GM23338 (cell line): ENCODE data around the gene SNUPN. TPM values are rescaled to one million over a fixed set of nuclear protein-coding genes. Genes with fewer than 3 reads are reported as not detected.

Source experiments
- ATAC-seq: fragments of 200-7000 bp; cut with Tn5 transposase; 3 replicates; pipeline ENCODE4 v1.9.1; 2020
- DNase-seq: peaks from one replicate; pipeline ENCODE4 v3.0.0-alpha.2; 2015; ENCODE audit warnings: low spot score
- H2AFZ ChIP-seq: fragments of 200-600 bp; sonication (generic); 2 replicates; pipeline ENCODE4 v1.8.0; 2016; ENCODE audit warnings: antibody characterized with exemption, mild to moderate bottlenecking, moderate library complexity
- H3F3A ChIP-seq: fragments of 200-600 bp; sonication (generic); replicated peaks from 2 replicates; pipeline ENCODE4 v1.8.0; 2017; ENCODE audit warnings: antibody characterized with exemption, mixed run types, low read depth
- H3K27ac ChIP-seq: fragments of 200-600 bp; sonication (generic); 2 replicates; pipeline ENCODE4 v1.6.1; 2016; ENCODE audit warnings: low read depth
- H3K27me3 ChIP-seq: fragments of 200-600 bp; sonication (generic); 2 replicates; pipeline ENCODE4 v1.8.0; 2016; ENCODE audit warnings: mild to moderate bottlenecking, mixed run types, moderate library complexity; ENCODE audit not compliant: insufficient read depth
- H3K36me3 ChIP-seq: fragments of 200-600 bp; sonication (generic); 2 replicates; pipeline ENCODE4 v1.8.0; 2016; ENCODE audit warnings: mild to moderate bottlenecking; ENCODE audit not compliant: insufficient read depth
- H3K4me1 ChIP-seq: fragments of 200-600 bp; sonication (generic); 2 replicates; pipeline ENCODE4 v1.8.0; 2016; ENCODE audit warnings: mild to moderate bottlenecking, moderate library complexity; ENCODE audit not compliant: insufficient read depth
- H3K4me2 ChIP-seq: fragments of 200-600 bp; sonication (generic); 2 replicates; pipeline ENCODE4 v1.7.1; 2017; ENCODE audit warnings: mixed run types
- H3K4me3 ChIP-seq: fragments of 200-600 bp; sonication (generic); 2 replicates; pipeline ENCODE4 v1.6.1; 2016; ENCODE audit warnings: mixed run types
- H3K79me2 ChIP-seq: fragments of 200-600 bp; sonication (generic); replicated peaks from 2 replicates; pipeline ENCODE4 v1.8.0; 2017; ENCODE audit warnings: mild to moderate bottlenecking; ENCODE audit not compliant: insufficient read depth
- H3K9me2 ChIP-seq: fragments of 200-600 bp; sonication (generic); 2 replicates; pipeline ENCODE4 v1.8.0; 2017; ENCODE audit not compliant: insufficient read depth
- H4K20me1 ChIP-seq: fragments of 200-600 bp; sonication (generic); replicated peaks from 2 replicates; pipeline ENCODE4 v1.8.0; 2017; ENCODE audit warnings: mild to moderate bottlenecking; ENCODE audit not compliant: insufficient read depth
- H3K27ac Mint-ChIP-seq: 2 replicates; pipeline ENCODE4 v1.8.0; 2020; ENCODE audit warnings: inconsistent platforms, mild to moderate bottlenecking, moderate library complexity, mixed read lengths
- H3K27me3 Mint-ChIP-seq: 3 replicates; pipeline ENCODE4 v1.8.0; 2022; ENCODE audit warnings: low read depth, mild to moderate bottlenecking, moderate library complexity, mixed read lengths, inconsistent platforms; ENCODE audit not compliant: insufficient read depth, poor library complexity
- H3K36me3 Mint-ChIP-seq: 3 replicates; pipeline ENCODE4 v1.8.0; 2021; ENCODE audit warnings: low read depth, mild to moderate bottlenecking, inconsistent platforms, moderate library complexity, mixed read lengths
- H3K4me1 Mint-ChIP-seq: 3 replicates; pipeline ENCODE4 v1.8.0; 2020; ENCODE audit warnings: mild to moderate bottlenecking, inconsistent platforms, mixed read lengths
- H3K4me3 Mint-ChIP-seq: 3 replicates; pipeline ENCODE4 v1.8.0; 2021; ENCODE audit warnings: moderate library complexity, mild to moderate bottlenecking, inconsistent platforms, mixed read lengths
- H3K9me3 Mint-ChIP-seq: 3 replicates; pipeline ENCODE4 v1.8.0; 2020; ENCODE audit warnings: moderate library complexity, mild to moderate bottlenecking, inconsistent platforms, mixed read lengths
- CREB1 ChIP-seq: fragments of 250-450 bp; sonication (Bioruptor Pico); IDR thresholded peaks from 2 replicates; pipeline ENCODE4 v1.5.0; 2020; ENCODE audit warnings: low read depth, mild to moderate bottlenecking, moderate library complexity
- CTCF ChIP-seq, 2 experiments: fragments of 200-600 bp in 1 of 2; sonication (generic) in 1 of 2; conservative IDR thresholded peaks; 2 replicates each; pipeline versions ENCODE4 v1.5.1 to v1.6.1; 2016 to 2017; ENCODE audit warnings: antibody characterized with exemption in 2 of 2, low read depth in 2 of 2, mild to moderate bottlenecking in 2 of 2, moderate library complexity in 1 of 2
- ETS1 ChIP-seq: IDR thresholded peaks from 2 replicates; pipeline ENCODE4 v1.6.1; 2016; ENCODE audit warnings: antibody characterized with exemption
- EZH2 ChIP-seq: fragments of 200-600 bp; sonication (generic); IDR thresholded peaks from one replicate; pipeline ENCODE4 v1.8.0; 2017; ENCODE audit warnings: antibody characterized with exemption, mild to moderate bottlenecking, low read depth; ENCODE audit not compliant: unreplicated experiment
- JUNB ChIP-seq: IDR thresholded peaks from one replicate; pipeline ENCODE4 v1.6.1; 2016; ENCODE audit warnings: antibody characterized with exemption; ENCODE audit not compliant: unreplicated experiment
- POLR2AphosphoS5 ChIP-seq: IDR thresholded peaks from 2 replicates; pipeline ENCODE4 v1.6.1; 2016; ENCODE audit warnings: antibody characterized with exemption, low read depth
- REST ChIP-seq: IDR thresholded peaks from one replicate; pipeline ENCODE4 v1.6.1; 2018; ENCODE audit warnings: antibody characterized with exemption; ENCODE audit not compliant: unreplicated experiment
- STAT1 ChIP-seq: IDR thresholded peaks from one replicate; pipeline ENCODE4 v1.6.1; 2016; ENCODE audit warnings: antibody characterized with exemption; ENCODE audit not compliant: unreplicated experiment
- ZNF331 ChIP-seq: fragments of 250-450 bp; sonication (Bioruptor Pico); IDR thresholded peaks from 2 replicates; pipeline ENCODE4 v1.5.0; 2020; ENCODE audit warnings: low read depth, mild to moderate bottlenecking, moderate library complexity
- ZNF462 ChIP-seq: fragments of 250-450 bp; sonication (Bioruptor Pico); IDR thresholded peaks from 2 replicates; pipeline ENCODE4 v1.5.0; 2020; ENCODE audit warnings: mild to moderate bottlenecking, moderate library complexity
- polyA plus RNA-seq: library from polyadenylated mRNA; unstranded; fragments of >200 nt; fragmentation: Nextera tagmentation; extraction: Ambion mirVana; gene quantifications from 2 replicates; pipeline ENCODE4 v1.2.1, GENCODE V29; 2016
- total RNA-seq: library from RNA; depleted of rRNA; stranded (reverse); fragments of >200 nt; shearing (Covaris generic); gene quantifications from 2 replicates; pipeline ENCODE4 v1.2.3, GENCODE V29; 2014

SNUPN gene
- total and polyA plus RNA-seq, 2 experiments from 2014 or later = 20.5 to 27.7 TPM

- H3K27me3 ChIP-seq = no peaks in the 10 kb centered on the region
- no peaks in the 10 kb centered on the region for H3K36me3 ChIP-seq
- Mint-ChIP-seq H3K4me1 (peaks cover 30% of the 10 kb centered on the region), H3K36me3 (peaks cover 13% of the 10 kb centered on the region; the same call in 2 of the 3 replicates), H3K9me3 (0 out of 3 replicates have a peak, but pooled peaks cover 5% of the 10 kb centered on the region), H3K27ac (peak overlapping the region; percentile 97), H3K27me3 (peaks cover 13% of the 10 kb centered on the region), H3K4me3 (peak overlapping the region; percentile 98)
- H3K4me1 ChIP-seq = peaks cover 42% of the 10 kb centered on the region
- H3F3A ChIP-seq = peaks cover 12% of the 10 kb centered on the region
- peak overlapping the region; percentile 100 for H3K4me3 ChIP-seq
- TF ChIP-seq ETS1 (no peak), REST (no peak), JUNB (no peak), POLR2AphosphoS5 (no peak), CTCF (conservative IDR thresholded peaks at IDR 0.05; ENCODE audit: low read depth in 2 of 2) (no peak), STAT1 (no peak), ZNF331 (CRISPR knock-in tag) (no peak), CREB1 (CRISPR knock-in tag) (no peak), ZNF462 (CRISPR knock-in tag) (no peak), EZH2 (no peak)
- DNase-seq (peak; percentile 46), ATAC-seq (peak; percentile 13)
- H3K4me2 ChIP-seq = peak overlapping the region; percentile 81
- H3K79me2 ChIP-seq = peaks cover 56% of the 10 kb centered on the region
- H3K27ac ChIP-seq = peak overlapping the region; percentile 67; the same call in 1 of the 2 replicates
- no peak overlapping the region for H2AFZ ChIP-seq
- H4K20me1 ChIP-seq = peaks cover 7% of the 10 kb centered on the region; the same call in 1 of the 2 replicates
- no peaks in the 10 kb centered on the region for H3K9me2 ChIP-seq
Measured at GRCh38 chr15:75577401-75578172, 47.9 kb downstream of the SNUPN start.
